GM23338 (cell line): ENCODE measurements around the gene NTRK3.

Experiments used
- CREB1 ChIP-seq: fragments of 250-450 bp; sonication (Bioruptor Pico); IDR thresholded peaks from 2 replicates; pipeline ENCODE4 v1.5.0; 2020; ENCODE audit warnings: low read depth, mild to moderate bottlenecking, moderate library complexity
- EZH2 ChIP-seq: fragments of 200-600 bp; sonication (generic); IDR thresholded peaks from one replicate; pipeline ENCODE4 v1.8.0; 2017; ENCODE audit warnings: antibody characterized with exemption, mild to moderate bottlenecking, low read depth; ENCODE audit not compliant: unreplicated experiment
- EZH2phosphoT487 ChIP-seq: fragments of 200-600 bp; sonication (generic); IDR thresholded peaks from one replicate; pipeline ENCODE4 v1.8.1; 2018; ENCODE audit warnings: antibody characterized with exemption; ENCODE audit not compliant: unreplicated experiment
- JUNB ChIP-seq: IDR thresholded peaks from one replicate; pipeline ENCODE4 v1.6.1; 2016; ENCODE audit warnings: antibody characterized with exemption; ENCODE audit not compliant: unreplicated experiment
- POLR2AphosphoS5 ChIP-seq: IDR thresholded peaks from 2 replicates; pipeline ENCODE4 v1.6.1; 2016; ENCODE audit warnings: antibody characterized with exemption, low read depth
- ZNF114 ChIP-seq: fragments of 250-450 bp; sonication (Bioruptor Pico); IDR thresholded peaks from 2 replicates; pipeline ENCODE4 v1.5.0; 2020; ENCODE audit warnings: mild to moderate bottlenecking, moderate library complexity
- TF ChIP-seq, protein P1 (sequence below): IDR thresholded peaks from one replicate; pipeline ENCODE4 v1.6.1; 2018; ENCODE audit warnings: antibody characterized with exemption; ENCODE audit not compliant: unreplicated experiment
- TF ChIP-seq, protein P2 (sequence below), 2 experiments: fragments of 200-600 bp in 1 of 2; sonication (generic) in 1 of 2; conservative IDR thresholded peaks; 2 replicates each; pipeline versions ENCODE4 v1.5.1 to v1.6.1; 2016 to 2017; ENCODE audit warnings: antibody characterized with exemption in 2 of 2, low read depth in 2 of 2, mild to moderate bottlenecking in 2 of 2, moderate library complexity in 1 of 2
- TF ChIP-seq, protein P3 (sequence below): IDR thresholded peaks from 2 replicates; pipeline ENCODE4 v1.6.1; 2016; ENCODE audit warnings: antibody characterized with exemption
- TF ChIP-seq, protein P4 (sequence below): fragments of 250-450 bp; sonication (Bioruptor Pico); IDR thresholded peaks from 2 replicates; pipeline ENCODE4 v1.5.0; 2020; ENCODE audit warnings: mild to moderate bottlenecking, moderate library complexity

DNA sequence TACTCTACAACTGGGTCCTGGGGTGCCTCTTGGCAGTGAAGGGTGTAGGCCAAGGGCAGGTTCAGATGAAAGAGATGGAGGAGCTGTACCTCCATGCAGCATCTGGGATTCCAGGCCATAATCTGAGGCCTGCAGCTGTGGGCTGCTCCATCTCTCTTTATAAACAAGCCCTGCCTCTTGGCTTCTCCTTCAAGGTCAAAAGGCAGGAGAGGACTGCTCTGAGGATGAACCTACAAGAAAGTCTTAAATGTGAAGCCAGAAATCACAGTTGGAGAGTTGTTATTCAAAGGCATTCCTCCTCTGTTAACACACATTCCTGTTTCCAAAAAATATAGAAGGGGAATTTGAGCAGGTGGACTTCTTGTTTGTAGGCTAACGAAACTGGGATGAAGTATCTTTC lies 355.5 kb downstream of the NTRK3 start:
- TF ChIP-seq, protein P1, sequence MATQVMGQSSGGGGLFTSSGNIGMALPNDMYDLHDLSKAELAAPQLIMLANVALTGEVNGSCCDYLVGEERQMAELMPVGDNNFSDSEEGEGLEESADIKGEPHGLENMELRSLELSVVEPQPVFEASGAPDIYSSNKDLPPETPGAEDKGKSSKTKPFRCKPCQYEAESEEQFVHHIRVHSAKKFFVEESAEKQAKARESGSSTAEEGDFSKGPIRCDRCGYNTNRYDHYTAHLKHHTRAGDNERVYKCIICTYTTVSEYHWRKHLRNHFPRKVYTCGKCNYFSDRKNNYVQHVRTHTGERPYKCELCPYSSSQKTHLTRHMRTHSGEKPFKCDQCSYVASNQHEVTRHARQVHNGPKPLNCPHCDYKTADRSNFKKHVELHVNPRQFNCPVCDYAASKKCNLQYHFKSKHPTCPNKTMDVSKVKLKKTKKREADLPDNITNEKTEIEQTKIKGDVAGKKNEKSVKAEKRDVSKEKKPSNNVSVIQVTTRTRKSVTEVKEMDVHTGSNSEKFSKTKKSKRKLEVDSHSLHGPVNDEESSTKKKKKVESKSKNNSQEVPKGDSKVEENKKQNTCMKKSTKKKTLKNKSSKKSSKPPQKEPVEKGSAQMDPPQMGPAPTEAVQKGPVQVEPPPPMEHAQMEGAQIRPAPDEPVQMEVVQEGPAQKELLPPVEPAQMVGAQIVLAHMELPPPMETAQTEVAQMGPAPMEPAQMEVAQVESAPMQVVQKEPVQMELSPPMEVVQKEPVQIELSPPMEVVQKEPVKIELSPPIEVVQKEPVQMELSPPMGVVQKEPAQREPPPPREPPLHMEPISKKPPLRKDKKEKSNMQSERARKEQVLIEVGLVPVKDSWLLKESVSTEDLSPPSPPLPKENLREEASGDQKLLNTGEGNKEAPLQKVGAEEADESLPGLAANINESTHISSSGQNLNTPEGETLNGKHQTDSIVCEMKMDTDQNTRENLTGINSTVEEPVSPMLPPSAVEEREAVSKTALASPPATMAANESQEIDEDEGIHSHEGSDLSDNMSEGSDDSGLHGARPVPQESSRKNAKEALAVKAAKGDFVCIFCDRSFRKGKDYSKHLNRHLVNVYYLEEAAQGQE: no peak
- TF ChIP-seq, protein P2, sequence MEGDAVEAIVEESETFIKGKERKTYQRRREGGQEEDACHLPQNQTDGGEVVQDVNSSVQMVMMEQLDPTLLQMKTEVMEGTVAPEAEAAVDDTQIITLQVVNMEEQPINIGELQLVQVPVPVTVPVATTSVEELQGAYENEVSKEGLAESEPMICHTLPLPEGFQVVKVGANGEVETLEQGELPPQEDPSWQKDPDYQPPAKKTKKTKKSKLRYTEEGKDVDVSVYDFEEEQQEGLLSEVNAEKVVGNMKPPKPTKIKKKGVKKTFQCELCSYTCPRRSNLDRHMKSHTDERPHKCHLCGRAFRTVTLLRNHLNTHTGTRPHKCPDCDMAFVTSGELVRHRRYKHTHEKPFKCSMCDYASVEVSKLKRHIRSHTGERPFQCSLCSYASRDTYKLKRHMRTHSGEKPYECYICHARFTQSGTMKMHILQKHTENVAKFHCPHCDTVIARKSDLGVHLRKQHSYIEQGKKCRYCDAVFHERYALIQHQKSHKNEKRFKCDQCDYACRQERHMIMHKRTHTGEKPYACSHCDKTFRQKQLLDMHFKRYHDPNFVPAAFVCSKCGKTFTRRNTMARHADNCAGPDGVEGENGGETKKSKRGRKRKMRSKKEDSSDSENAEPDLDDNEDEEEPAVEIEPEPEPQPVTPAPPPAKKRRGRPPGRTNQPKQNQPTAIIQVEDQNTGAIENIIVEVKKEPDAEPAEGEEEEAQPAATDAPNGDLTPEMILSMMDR (conservative IDR thresholded peaks at IDR 0.05; ENCODE audit: low read depth in 2 of 2): no peak
- TF ChIP-seq POLR2AphosphoS5 (no peak), JUNB (no peak), CREB1 (CRISPR knock-in tag) (no peak), EZH2phosphoT487 (no peak), ZNF114 (no peak), EZH2 (no peak)
- TF ChIP-seq, protein P3, sequence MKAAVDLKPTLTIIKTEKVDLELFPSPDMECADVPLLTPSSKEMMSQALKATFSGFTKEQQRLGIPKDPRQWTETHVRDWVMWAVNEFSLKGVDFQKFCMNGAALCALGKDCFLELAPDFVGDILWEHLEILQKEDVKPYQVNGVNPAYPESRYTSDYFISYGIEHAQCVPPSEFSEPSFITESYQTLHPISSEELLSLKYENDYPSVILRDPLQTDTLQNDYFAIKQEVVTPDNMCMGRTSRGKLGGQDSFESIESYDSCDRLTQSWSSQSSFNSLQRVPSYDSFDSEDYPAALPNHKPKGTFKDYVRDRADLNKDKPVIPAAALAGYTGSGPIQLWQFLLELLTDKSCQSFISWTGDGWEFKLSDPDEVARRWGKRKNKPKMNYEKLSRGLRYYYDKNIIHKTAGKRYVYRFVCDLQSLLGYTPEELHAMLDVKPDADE: no peak
- TF ChIP-seq, protein P4, sequence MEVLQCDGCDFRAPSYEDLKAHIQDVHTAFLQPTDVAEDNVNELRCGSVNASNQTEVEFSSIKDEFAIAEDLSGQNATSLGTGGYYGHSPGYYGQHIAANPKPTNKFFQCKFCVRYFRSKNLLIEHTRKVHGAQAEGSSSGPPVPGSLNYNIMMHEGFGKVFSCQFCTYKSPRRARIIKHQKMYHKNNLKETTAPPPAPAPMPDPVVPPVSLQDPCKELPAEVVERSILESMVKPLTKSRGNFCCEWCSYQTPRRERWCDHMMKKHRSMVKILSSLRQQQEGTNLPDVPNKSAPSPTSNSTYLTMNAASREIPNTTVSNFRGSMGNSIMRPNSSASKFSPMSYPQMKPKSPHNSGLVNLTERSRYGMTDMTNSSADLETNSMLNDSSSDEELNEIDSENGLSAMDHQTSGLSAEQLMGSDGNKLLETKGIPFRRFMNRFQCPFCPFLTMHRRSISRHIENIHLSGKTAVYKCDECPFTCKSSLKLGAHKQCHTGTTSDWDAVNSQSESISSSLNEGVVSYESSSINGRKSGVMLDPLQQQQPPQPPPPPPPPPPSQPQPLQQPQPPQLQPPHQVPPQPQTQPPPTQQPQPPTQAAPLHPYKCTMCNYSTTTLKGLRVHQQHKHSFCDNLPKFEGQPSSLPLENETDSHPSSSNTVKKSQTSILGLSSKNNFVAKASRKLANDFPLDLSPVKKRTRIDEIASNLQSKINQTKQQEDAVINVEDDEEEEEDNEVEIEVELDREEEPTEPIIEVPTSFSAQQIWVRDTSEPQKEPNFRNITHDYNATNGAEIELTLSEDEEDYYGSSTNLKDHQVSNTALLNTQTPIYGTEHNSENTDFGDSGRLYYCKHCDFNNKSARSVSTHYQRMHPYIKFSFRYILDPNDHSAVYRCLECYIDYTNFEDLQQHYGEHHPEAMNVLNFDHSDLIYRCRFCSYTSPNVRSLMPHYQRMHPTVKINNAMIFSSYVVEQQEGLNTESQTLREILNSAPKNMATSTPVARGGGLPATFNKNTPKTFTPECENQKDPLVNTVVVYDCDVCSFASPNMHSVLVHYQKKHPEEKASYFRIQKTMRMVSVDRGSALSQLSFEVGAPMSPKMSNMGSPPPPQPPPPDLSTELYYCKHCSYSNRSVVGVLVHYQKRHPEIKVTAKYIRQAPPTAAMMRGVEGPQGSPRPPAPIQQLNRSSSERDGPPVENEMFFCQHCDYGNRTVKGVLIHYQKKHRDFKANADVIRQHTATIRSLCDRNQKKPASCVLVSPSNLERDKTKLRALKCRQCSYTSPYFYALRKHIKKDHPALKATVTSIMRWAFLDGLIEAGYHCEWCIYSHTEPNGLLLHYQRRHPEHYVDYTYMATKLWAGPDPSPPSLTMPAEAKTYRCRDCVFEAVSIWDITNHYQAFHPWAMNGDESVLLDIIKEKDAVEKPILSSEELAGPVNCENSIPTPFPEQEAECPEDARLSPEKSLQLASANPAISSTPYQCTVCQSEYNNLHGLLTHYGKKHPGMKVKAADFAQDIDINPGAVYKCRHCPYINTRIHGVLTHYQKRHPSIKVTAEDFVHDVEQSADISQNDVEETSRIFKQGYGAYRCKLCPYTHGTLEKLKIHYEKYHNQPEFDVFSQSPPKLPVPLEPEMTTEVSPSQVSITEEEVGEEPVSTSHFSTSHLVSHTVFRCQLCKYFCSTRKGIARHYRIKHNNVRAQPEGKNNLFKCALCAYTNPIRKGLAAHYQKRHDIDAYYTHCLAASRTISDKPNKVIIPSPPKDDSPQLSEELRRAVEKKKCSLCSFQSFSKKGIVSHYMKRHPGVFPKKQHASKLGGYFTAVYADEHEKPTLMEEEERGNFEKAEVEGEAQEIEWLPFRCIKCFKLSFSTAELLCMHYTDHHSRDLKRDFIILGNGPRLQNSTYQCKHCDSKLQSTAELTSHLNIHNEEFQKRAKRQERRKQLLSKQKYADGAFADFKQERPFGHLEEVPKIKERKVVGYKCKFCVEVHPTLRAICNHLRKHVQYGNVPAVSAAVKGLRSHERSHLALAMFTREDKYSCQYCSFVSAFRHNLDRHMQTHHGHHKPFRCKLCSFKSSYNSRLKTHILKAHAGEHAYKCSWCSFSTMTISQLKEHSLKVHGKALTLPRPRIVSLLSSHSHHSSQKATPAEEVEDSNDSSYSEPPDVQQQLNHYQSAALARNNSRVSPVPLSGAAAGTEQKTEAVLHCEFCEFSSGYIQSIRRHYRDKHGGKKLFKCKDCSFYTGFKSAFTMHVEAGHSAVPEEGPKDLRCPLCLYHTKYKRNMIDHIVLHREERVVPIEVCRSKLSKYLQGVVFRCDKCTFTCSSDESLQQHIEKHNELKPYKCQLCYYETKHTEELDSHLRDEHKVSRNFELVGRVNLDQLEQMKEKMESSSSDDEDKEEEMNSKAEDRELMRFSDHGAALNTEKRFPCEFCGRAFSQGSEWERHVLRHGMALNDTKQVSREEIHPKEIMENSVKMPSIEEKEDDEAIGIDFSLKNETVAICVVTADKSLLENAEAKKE (CRISPR knock-in tag): no peak
